Tibial nerve (tissue), 4 donors: ENCODE data around the gene ADAMTSL1. TPM values are rescaled to one million over a fixed set of nuclear protein-coding genes. Genes with fewer than 3 reads are reported as not detected.
A peak's percentile ranks its signal among the peaks of the same experiment; 100 is the strongest.

Experiments used
- DNase-seq, 2 donors: peaks; one replicate each; pipeline ENCODE4 v3.0.0-alpha.2; 2019; ENCODE audit warnings: low spot score in 2 of 2
- H3K27ac ChIP-seq, 4 donors: fragments of 200-600 bp; sonication (generic) in 3 of 4; one replicate each; pipeline ENCODE4 v1.5.1; 2017 to 2019; ENCODE audit warnings: mild to moderate bottlenecking in 1 of 4
- H3K27me3 ChIP-seq, 2 donors: fragments of 200-600 bp; sonication (generic) in 1 of 2; one replicate each; pipeline versions ENCODE4 v1.5.1 to v1.6.0; 2017 to 2019
- H3K36me3 ChIP-seq, 3 donors: fragments of 200-600 bp; sonication (generic); one replicate each; pipeline ENCODE4 v1.5.1; 2018 to 2019
- H3K4me1 ChIP-seq, 4 donors: fragments of 200-600 bp; sonication (generic) in 3 of 4; one replicate each; pipeline ENCODE4 v1.5.1; 2017 to 2019
- H3K4me3 ChIP-seq, 4 donors: fragments of 200-600 bp; sonication (generic) in 3 of 4; one replicate each; pipeline ENCODE4 v1.5.1; 2017 to 2019; ENCODE audit warnings: mild to moderate bottlenecking in 1 of 4, moderate library complexity in 1 of 4
- H3K9me3 ChIP-seq, 4 donors: fragments of 200-600 bp; sonication (generic) in 3 of 4; one replicate each; pipeline ENCODE4 v1.5.1; 2017 to 2019
- CTCF ChIP-seq, 5 experiments: fragments of 200-600 bp in 3 of 5; fragments of 450-650 bp in 2 of 5; sonication (generic) in 3 of 5; IDR thresholded peaks; one replicate each; pipeline ENCODE4 v1.5.1; 2016 to 2019; ENCODE audit warnings: antibody characterized with exemption in 5 of 5, mild to moderate bottlenecking in 3 of 5, moderate library complexity in 2 of 5
- EP300 ChIP-seq, 2 donors: sonication (generic); formaldehyde crosslinking; IDR thresholded peaks; one replicate each; pipeline ENCODE4 v1.6.1; 2017; ENCODE audit warnings: antibody characterized with exemption in 2 of 2, mild to moderate bottlenecking in 1 of 2
- POLR2A ChIP-seq, 2 donors: fragments of 450-650 bp; IDR thresholded peaks; one replicate each; pipeline ENCODE4 v1.6.1; 2017; ENCODE audit warnings: antibody characterized with exemption in 2 of 2, mild to moderate bottlenecking in 2 of 2, moderate library complexity in 2 of 2
- WGBS, 2 donors: methylation state at CpG; one replicate each; pipeline ENCODE4 v1.1.5; 2018; 5-methylcytosine and 5-hydroxymethylcytosine counted together
- total RNA-seq, 4 donors: library from RNA; depleted of rRNA; stranded (reverse); fragments of >200 nt; gene quantifications; one replicate each; pipeline ENCODE4 v1.1.0, GENCODE V29; 2016

Gene ADAMTSL1
- total RNA-seq, 4 donors from 2014 or later: 11.9 to 27.1 (median 21.3) TPM

DNA sequence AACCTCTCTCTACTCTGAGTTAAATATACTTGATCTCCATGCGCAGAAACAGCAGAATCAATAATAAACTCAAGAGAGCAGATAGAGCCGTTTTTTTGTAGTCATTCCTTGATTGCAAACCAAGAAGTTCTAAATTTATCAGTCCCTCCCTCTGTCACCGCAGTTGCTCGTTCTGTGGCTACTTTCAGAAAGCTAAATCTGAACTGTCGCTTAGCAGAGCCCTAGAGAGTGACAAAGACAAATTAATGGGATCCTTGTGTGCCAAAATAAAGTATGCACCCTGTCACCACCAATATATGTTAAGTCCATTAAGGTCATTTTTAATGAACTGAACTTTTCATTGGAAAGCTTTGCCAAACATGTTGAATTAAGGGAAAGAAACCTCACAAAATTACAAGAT lies 218.3 kb downstream of the ADAMTSL1 start:
- Histone ChIP-seq H3K36me3 (no peaks in the 10 kb centered on the region), H3K4me3 (no peak overlapping the region), H3K27me3 (no peaks in the 10 kb centered on the region), H3K9me3 (peaks cover 0 to 12% (median 0%) of the 10 kb centered on the region in 4 donors), H3K27ac (no peak overlapping the region), H3K4me1 (no peaks in the 10 kb centered on the region)
- TF ChIP-seq CTCF (IDR thresholded peaks at IDR 0.05) (no peak), POLR2A (IDR thresholded peaks at IDR 0.05) (no peak), EP300 (IDR thresholded peaks at IDR 0.05) (no peak)
- no peak for DNase-seq
- 56 to 59% methylated on average over 5 of the region's 5 CpGs for WGBS, 2 donors

DNA sequence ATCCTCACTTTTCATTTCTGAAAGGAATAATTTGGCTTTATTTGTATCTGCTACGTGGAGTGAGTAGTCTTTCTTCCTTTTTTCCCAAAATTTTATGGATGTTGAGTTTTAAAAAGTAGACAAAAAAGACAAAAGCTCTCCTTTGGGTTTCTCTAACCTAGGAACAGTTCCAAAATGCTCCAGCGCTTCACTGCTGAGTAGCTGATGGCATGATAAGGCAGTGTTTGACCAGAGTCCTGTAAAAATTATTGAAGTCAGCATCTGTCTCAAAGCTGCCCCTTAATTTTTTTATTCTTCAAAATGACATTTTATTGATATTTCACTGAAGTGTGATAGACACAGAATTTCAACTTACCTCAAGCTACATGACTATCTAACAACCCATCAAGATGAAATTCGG lies 219.0 kb downstream of the ADAMTSL1 start:
- H3K9me3 ChIP-seq: peaks cover 0 to 12% (median 0%) of the 10 kb centered on the region in 4 donors
- H3K4me1 ChIP-seq: no peaks in the 10 kb centered on the region
- DNase-seq: no peak
- 76 to 82% methylated on average over 3 of the region's 3 CpGs for WGBS, 2 donors
- TF ChIP-seq EP300 (IDR thresholded peaks at IDR 0.05) (no peak), CTCF (IDR thresholded peaks at IDR 0.05) (no peak), POLR2A (IDR thresholded peaks at IDR 0.05) (no peak)
- H3K27me3 ChIP-seq: no peaks in the 10 kb centered on the region
- H3K4me3 ChIP-seq: no peak overlapping the region
- H3K27ac ChIP-seq: no peak overlapping the region
- H3K36me3 ChIP-seq: no peaks in the 10 kb centered on the region

DNA sequence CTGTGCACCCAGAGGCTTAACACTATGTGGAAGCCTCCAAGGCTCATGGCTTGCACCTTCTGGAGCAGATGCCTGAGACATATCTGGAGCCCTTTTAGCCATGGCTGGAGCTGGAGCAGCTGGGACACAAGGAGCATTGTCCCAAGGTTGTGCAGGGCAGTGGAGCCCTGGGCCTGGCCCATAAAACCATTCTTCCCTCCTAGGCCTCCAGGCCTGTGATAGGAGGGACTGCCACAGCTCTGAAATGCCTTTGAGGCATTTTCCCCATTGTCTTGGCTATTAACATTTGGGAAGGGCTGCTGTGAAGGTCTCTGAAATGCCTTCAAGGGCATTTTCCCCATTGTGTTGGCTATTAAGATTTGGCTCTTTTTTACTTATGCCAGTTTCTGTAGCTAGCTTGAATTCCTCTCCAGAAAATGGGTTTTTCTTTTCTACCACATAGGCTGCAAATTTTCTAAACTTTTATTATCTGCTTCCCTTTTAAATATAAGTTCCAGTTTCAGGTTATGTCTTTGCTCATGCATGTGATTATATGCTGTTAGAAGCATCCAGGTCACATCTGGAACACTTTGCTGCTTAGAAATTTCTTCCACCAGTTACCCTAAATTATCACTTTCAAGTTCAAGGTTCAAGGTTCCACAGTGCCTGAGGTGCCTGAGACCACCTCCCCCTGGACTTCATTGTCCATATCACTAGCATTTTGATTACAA lies 221.2 kb downstream of the ADAMTSL1 start:
- DNase-seq: no peak
- Histone ChIP-seq H3K4me3 (no peak overlapping the region), H3K36me3 (no peaks in the 10 kb centered on the region), H3K4me1 (peaks cover 0 to 7% (median under 1%) of the 10 kb centered on the region in 4 donors), H3K27ac (no peak overlapping the region), H3K9me3 (peaks cover 0 to 12% (median 0%) of the 10 kb centered on the region in 4 donors), H3K27me3 (no peaks in the 10 kb centered on the region)
- TF ChIP-seq CTCF (IDR thresholded peaks at IDR 0.05): no peak
- no peak for TF ChIP-seq POLR2A (IDR thresholded peaks at IDR 0.05)
- TF ChIP-seq EP300 (IDR thresholded peaks at IDR 0.05): no peak

GRCh38 chr9:18698992-18699391 lies 225.0 kb downstream of the ADAMTSL1 start:
- no peaks in the 10 kb centered on the region for H3K27me3 ChIP-seq
- 24 to 61% methylated on average over 2 of the region's 2 CpGs for WGBS, 2 donors
- H3K9me3 ChIP-seq: peaks cover 0 to 12% (median 0%) of the 10 kb centered on the region in 4 donors
- no peak for DNase-seq
- H3K4me1 ChIP-seq: peaks cover 0 to 20% (median 8%) of the 10 kb centered on the region in 4 donors
- no peak overlapping the region for H3K4me3 ChIP-seq
- no peaks in the 10 kb centered on the region for H3K36me3 ChIP-seq
- peak overlapping the region; percentile 10 to 79 (median 57) for H3K27ac ChIP-seq
- TF ChIP-seq POLR2A (IDR thresholded peaks at IDR 0.05) (no peak), EP300 (IDR thresholded peaks at IDR 0.05) (peak in 1 of 2 donors; percentile 13), CTCF (IDR thresholded peaks at IDR 0.05) (no peak)

DNA sequence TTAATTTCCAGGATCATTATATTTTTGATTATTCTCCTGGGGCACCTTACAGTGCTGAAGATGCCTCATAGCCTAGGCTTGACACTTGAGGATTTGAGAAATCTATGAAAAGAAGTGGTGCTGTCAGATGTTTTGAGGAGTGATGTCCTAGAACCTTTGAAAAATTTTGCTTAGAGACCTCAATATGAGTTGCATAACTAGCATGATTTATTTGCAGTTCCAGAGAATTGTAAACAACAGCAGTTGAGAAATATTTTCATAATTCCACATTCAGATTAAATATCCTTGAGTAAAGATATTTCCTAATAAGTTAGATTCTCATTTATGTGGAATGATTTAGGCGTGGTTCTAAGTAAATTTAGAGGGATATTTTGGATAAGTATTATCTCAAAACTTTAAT lies 225.8 kb downstream of the ADAMTSL1 start:
- 47 to 64% methylated on average over 1 of the region's 1 CpG for WGBS, 2 donors
- Histone ChIP-seq H3K36me3 (no peaks in the 10 kb centered on the region), H3K4me3 (no peak overlapping the region), H3K27me3 (no peaks in the 10 kb centered on the region), H3K4me1 (peaks cover 0 to 24% (median 10%) of the 10 kb centered on the region in 4 donors), H3K9me3 (peaks cover 0 to 8% (median 0%) of the 10 kb centered on the region in 4 donors), H3K27ac (peak overlapping the region in 3 of 4 donors; percentile 50 to 79 (median 64))
- TF ChIP-seq POLR2A (IDR thresholded peaks at IDR 0.05) (no peak), CTCF (IDR thresholded peaks at IDR 0.05) (no peak), EP300 (IDR thresholded peaks at IDR 0.05) (peak; percentile 27 to 55)
- no peak for DNase-seq
